IMR-90 (cell line): ENCODE data around the gene EDARADD.
"Not testable (repeated sequence)": the region's sequence is repeated elsewhere in the genome, so short reads cannot be mapped to it uniquely, and the experiment has no call there.

Source experiments
- CEBPB ChIP-seq: IDR thresholded peaks from 2 replicates; pipeline ENCODE4 v1.6.1; 2012; ENCODE audit warnings: low read depth, low read length, improper control_type of control experiment
- MAFK ChIP-seq: IDR thresholded peaks from 2 replicates; pipeline ENCODE4 v1.6.1; 2012; ENCODE audit warnings: low read depth, low read length, improper control_type of control experiment
- POLR2A ChIP-seq: IDR thresholded peaks from 2 replicates; pipeline ENCODE4 v1.6.1; 2012; ENCODE audit warnings: mild to moderate bottlenecking, low read depth, low read length
- TF ChIP-seq, protein P1 (sequence below): conservative IDR thresholded peaks from 2 replicates; pipeline ENCODE4 v1.5.1; 2012; ENCODE audit warnings: mild to moderate bottlenecking, low read depth, low read length, improper control_type of control experiment

DNA sequence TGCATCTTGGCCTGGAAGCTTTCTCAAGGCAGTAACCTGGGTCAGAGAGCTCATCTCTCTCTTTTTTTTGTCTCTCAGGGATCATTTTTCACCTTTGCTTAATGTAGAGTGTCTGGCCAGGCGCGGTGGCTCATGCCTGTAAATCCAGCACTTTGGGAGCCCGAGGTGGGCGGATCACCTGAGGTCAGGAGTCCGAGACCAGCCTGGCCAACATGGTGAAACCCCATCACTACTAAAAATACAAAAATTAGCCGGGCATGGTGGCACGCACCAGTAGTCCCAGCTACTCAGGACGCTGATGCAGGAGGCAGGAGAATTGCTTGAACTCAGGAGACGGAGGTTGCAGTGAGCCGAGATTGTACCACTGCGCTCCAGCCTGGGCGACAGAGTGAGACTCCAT lies 27.4 kb upstream of the EDARADD start:
- TF ChIP-seq, protein P1, sequence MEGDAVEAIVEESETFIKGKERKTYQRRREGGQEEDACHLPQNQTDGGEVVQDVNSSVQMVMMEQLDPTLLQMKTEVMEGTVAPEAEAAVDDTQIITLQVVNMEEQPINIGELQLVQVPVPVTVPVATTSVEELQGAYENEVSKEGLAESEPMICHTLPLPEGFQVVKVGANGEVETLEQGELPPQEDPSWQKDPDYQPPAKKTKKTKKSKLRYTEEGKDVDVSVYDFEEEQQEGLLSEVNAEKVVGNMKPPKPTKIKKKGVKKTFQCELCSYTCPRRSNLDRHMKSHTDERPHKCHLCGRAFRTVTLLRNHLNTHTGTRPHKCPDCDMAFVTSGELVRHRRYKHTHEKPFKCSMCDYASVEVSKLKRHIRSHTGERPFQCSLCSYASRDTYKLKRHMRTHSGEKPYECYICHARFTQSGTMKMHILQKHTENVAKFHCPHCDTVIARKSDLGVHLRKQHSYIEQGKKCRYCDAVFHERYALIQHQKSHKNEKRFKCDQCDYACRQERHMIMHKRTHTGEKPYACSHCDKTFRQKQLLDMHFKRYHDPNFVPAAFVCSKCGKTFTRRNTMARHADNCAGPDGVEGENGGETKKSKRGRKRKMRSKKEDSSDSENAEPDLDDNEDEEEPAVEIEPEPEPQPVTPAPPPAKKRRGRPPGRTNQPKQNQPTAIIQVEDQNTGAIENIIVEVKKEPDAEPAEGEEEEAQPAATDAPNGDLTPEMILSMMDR: not testable (repeated sequence)
- TF ChIP-seq CEBPB, POLR2A, MAFK: not testable (repeated sequence)
